Thyroid gland (tissue), 4 donors: ENCODE results near the gene SMURF1. TPM values are rescaled to one million over a fixed set of nuclear protein-coding genes. Genes with fewer than 3 reads are reported as not detected.

Experiments used
- DNase-seq, 2 donors: peaks; one replicate each; pipeline ENCODE4 v3.0.0-alpha.2; 2019
- H3K27ac ChIP-seq, 3 donors: fragments of 200-600 bp; sonication (generic); 1 replicate in 2 of 3; 2 replicates in 1 of 3; pipeline ENCODE4 v1.5.1; 2016 to 2019; ENCODE audit warnings: mild to moderate bottlenecking in 1 of 3, moderate library complexity in 1 of 3
- H3K27me3 ChIP-seq: fragments of 200-600 bp; sonication (generic); one replicate; pipeline ENCODE4 v1.5.1; 2019
- H3K36me3 ChIP-seq, 2 donors: fragments of 200-600 bp; sonication (generic); one replicate each; pipeline ENCODE4 v1.5.1; 2016 to 2019
- H3K4me1 ChIP-seq, 2 donors: fragments of 200-600 bp; sonication (generic); one replicate each; pipeline ENCODE4 v1.5.1; 2017 to 2019
- H3K4me3 ChIP-seq, 3 donors: fragments of 200-600 bp; sonication (generic); replicated peaks in 1 of 3; 1 replicate in 2 of 3; 2 replicates in 1 of 3; pipeline ENCODE4 v1.5.1; 2016; ENCODE audit warnings: mild to moderate bottlenecking in 1 of 3
- H3K9me3 ChIP-seq: fragments of 200-600 bp; sonication (generic); one replicate; pipeline ENCODE4 v1.5.1; 2017
- POLR2A ChIP-seq, 2 donors: fragments of 450-650 bp; IDR thresholded peaks; one replicate each; pipeline ENCODE4 v1.6.1; 2017; ENCODE audit warnings: antibody characterized with exemption in 2 of 2, mild to moderate bottlenecking in 2 of 2, moderate library complexity in 1 of 2
- WGBS, 2 donors: methylation state at CpG; one replicate each; pipeline ENCODE4 v1.1.5; 2017; 5-methylcytosine and 5-hydroxymethylcytosine counted together
- intact Hi-C: fragments of 100-400 bp; cut with DNase I; formaldehyde crosslinking; loops from one replicate; pipeline ENCODE4 v1.15.1; 2023
- total RNA-seq, 4 donors: library from RNA; depleted of rRNA; stranded (reverse); fragments of >200 nt; gene quantifications; one replicate each; pipeline ENCODE4 v1.2.3, GENCODE V29; 2016
- TF ChIP-seq, protein P1 (sequence below), 6 experiments: fragments of 200-600 bp in 3 of 6; fragments of 450-650 bp in 3 of 6; sonication (generic) in 3 of 6; IDR thresholded peaks; one replicate each; pipeline ENCODE4 v1.5.1; 2016 to 2019; ENCODE audit warnings: antibody characterized with exemption in 6 of 6, mild to moderate bottlenecking in 2 of 6, inconsistent platforms in 1 of 6, moderate library complexity in 1 of 6

SMURF1 gene
- total RNA-seq, 4 donors from 2014 or later, result 13.9 to 20.6 (median 16.7) TPM

DNA sequence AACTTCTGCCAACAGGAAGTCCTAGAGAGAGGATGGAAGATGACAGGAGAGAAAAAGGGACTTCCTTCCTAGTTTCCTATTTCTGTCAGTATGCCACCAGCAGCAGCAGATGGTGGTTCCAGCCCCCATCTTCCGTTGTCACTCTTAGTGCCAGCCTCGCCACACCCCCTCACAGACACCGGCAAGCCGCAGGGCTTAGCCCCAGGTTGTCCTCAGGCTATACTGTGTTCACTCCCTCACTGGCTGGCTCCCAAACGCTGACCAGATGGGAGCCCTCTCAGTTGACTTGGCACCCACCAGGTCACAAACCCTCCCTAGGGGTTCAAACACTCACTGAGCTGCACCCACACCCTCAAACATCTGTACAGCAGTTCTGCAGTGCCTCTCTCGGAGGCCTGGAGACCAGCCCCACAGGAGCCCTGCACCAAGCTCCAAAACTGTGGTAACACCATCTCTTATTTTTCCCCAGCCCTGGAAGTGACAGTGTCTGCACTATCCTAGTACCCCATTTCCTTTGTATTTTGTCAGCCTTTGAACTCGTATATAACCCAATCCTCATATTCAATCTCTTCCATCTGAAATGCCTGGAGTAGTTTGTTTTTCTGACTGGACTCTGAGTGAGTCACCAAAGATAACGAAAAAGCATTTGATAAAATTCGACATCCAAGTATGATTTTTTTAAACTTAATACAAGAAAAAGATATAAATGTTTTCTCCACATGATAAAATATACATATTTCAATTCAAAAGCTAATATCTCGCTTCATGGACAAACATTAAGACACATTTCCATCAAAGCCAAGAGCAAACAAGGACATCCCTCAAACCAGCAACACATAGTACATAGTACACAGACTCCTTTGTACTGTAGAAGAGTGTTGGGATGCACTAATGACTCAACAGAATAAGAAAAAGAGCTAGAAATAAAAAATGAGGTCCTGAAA, 34.5 kb downstream of the SMURF1 start:
- no peaks in the 10 kb centered on the region for H3K9me3 ChIP-seq
- H3K27me3 ChIP-seq, result no peaks in the 10 kb centered on the region
- no peak for TF ChIP-seq POLR2A (IDR thresholded peaks at IDR 0.05)
- TF ChIP-seq, protein P1, sequence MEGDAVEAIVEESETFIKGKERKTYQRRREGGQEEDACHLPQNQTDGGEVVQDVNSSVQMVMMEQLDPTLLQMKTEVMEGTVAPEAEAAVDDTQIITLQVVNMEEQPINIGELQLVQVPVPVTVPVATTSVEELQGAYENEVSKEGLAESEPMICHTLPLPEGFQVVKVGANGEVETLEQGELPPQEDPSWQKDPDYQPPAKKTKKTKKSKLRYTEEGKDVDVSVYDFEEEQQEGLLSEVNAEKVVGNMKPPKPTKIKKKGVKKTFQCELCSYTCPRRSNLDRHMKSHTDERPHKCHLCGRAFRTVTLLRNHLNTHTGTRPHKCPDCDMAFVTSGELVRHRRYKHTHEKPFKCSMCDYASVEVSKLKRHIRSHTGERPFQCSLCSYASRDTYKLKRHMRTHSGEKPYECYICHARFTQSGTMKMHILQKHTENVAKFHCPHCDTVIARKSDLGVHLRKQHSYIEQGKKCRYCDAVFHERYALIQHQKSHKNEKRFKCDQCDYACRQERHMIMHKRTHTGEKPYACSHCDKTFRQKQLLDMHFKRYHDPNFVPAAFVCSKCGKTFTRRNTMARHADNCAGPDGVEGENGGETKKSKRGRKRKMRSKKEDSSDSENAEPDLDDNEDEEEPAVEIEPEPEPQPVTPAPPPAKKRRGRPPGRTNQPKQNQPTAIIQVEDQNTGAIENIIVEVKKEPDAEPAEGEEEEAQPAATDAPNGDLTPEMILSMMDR (IDR thresholded peaks at IDR 0.05), result no peak
- no peak overlapping the region for H3K4me3 ChIP-seq
- DNase-seq, result no peak
- peaks cover 28% of the 10 kb centered on the region in 2 donors for H3K4me1 ChIP-seq
- H3K27ac ChIP-seq, result peak overlapping the region in 1 of 3 donors; percentile 10
- no peaks in the 10 kb centered on the region for H3K36me3 ChIP-seq
- 76 to 79% methylated on average over 10 of the region's 10 CpGs for WGBS, 2 donors
- intact Hi-C loops, result no loop called here

DNA sequence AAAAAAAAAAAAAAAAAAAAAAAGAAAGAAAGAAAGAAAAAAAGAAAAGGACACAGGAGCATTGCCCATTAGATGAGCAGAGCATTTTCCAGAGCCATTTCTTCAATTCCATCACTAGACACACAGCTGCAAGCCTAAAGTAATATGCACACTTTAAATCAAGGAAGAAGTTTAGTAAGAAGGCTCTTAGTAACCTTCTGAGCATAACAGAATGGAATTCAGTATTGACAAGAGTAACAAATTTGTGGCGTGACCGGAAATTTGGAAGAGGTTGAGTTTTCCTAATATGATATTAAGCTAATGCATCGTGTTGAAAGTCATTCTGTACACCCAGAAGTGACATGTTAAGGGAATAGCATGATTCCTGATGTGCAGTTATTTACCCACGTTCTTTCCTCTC, 35.3 kb downstream of the SMURF1 start:
- no peak for DNase-seq
- Histone ChIP-seq H3K36me3 (no peaks in the 10 kb centered on the region), H3K9me3 (no peaks in the 10 kb centered on the region), H3K4me3 (no peak overlapping the region), H3K27ac (no peak overlapping the region), H3K27me3 (no peaks in the 10 kb centered on the region), H3K4me1 (peaks cover 28% of the 10 kb centered on the region in 2 donors)
- WGBS, 2 donors, result 77 to 81% methylated on average over 4 of the region's 4 CpGs
- intact Hi-C loops, result no loop called here
- TF ChIP-seq, protein P1 (IDR thresholded peaks at IDR 0.05), result no peak
- TF ChIP-seq POLR2A (IDR thresholded peaks at IDR 0.05), result no peak

- no peak overlapping the region for H3K27ac ChIP-seq
- TF ChIP-seq POLR2A (IDR thresholded peaks at IDR 0.05), result no peak
- TF ChIP-seq, protein P1 (IDR thresholded peaks at IDR 0.05), result no peak
- no peaks in the 10 kb centered on the region for H3K27me3 ChIP-seq
- H3K4me3 ChIP-seq, result no peak overlapping the region
- intact Hi-C loops, result no loop called here
- H3K4me1 ChIP-seq, result peaks cover 20 to 22% of the 10 kb centered on the region in 2 donors
- DNase-seq, result no peak
- 84 to 91% methylated on average over 4 of the region's 4 CpGs for WGBS, 2 donors
- H3K36me3 ChIP-seq, result no peaks in the 10 kb centered on the region
- no peaks in the 10 kb centered on the region for H3K9me3 ChIP-seq
Measured at GRCh38 chr7:99106821-99107241, 37.1 kb downstream of the SMURF1 start.

DNA sequence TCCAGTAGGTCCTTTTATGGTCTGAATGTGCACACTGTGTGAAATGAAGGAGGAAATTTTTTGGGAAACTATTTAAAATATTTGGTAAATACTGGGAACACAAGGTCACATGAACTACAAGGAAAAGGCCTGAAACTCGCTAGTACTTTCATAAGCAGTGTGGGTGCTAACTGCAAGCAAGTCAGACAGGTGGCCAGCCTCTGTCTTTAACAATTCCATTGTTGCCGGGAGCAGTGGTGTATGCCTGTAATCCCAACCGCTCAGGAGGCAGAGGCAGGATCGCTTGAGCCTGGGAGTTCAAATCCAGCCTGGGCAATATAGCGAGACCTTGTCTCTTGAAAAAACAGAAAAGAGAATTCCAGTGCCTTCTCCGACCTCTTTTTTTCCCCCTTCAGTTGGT, 37.5 kb downstream of the SMURF1 start:
- Histone ChIP-seq H3K4me3 (no peak overlapping the region), H3K36me3 (no peaks in the 10 kb centered on the region), H3K9me3 (no peaks in the 10 kb centered on the region), H3K27ac (no peak overlapping the region), H3K4me1 (peaks cover 16 to 17% of the 10 kb centered on the region in 2 donors), H3K27me3 (no peaks in the 10 kb centered on the region)
- intact Hi-C loops, result no loop called here
- TF ChIP-seq, protein P1 (IDR thresholded peaks at IDR 0.05), result no peak
- TF ChIP-seq POLR2A (IDR thresholded peaks at IDR 0.05), result no peak
- no peak for DNase-seq
- 81 to 89% methylated on average over 6 of the region's 6 CpGs for WGBS, 2 donors

DNA sequence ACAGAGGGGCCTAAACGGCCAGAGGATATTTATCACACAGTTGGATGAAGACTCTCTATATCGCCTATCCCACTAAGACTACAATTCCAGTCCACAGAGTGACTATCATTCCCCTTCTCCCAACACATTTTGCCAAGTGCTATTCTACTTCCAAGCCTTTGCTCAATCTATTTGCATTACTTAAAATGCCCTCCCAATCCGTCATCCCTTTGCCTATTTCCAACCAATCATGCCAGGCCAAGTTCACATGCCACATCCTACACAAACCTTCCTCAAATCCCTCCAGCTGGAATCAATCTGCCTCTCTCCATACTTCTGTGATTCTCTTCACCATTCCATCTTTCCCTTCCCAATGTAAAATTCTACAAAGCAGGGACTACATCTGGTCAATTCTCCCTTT, 38.2 kb downstream of the SMURF1 start:
- TF ChIP-seq, protein P1 (IDR thresholded peaks at IDR 0.05), result no peak
- no peak for TF ChIP-seq POLR2A (IDR thresholded peaks at IDR 0.05)
- no peak for DNase-seq
- intact Hi-C loops, result no loop called here
- Histone ChIP-seq H3K27me3 (no peaks in the 10 kb centered on the region), H3K4me3 (no peak overlapping the region), H3K9me3 (no peaks in the 10 kb centered on the region), H3K36me3 (no peaks in the 10 kb centered on the region), H3K4me1 (peaks cover 12 to 15% of the 10 kb centered on the region in 2 donors), H3K27ac (no peak overlapping the region)
- WGBS, 2 donors, result 87% methylated on average over 3 of the region's 3 CpGs
